Esophagus muscularis mucosa (tissue), 4 donors: Measurements from ENCODE around the gene CTNNA2.

ENCODE experiments used
- CTCF ChIP-seq, 3 experiments: fragments of 200-600 bp in 2 of 3; fragments of 450-650 bp in 1 of 3; sonication (generic) in 2 of 3; IDR thresholded peaks; one replicate each; pipeline ENCODE4 v1.5.1; 2017 to 2019; ENCODE audit warnings: antibody characterized with exemption in 3 of 3, mild to moderate bottlenecking in 2 of 3, moderate library complexity in 1 of 3
- EP300 ChIP-seq: sonication (generic); formaldehyde crosslinking; IDR thresholded peaks from one replicate; pipeline ENCODE4 v1.6.1; 2017; ENCODE audit warnings: antibody characterized with exemption
- POLR2A ChIP-seq: fragments of 450-650 bp; IDR thresholded peaks from one replicate; pipeline ENCODE4 v1.6.1; 2017; ENCODE audit warnings: antibody characterized with exemption, moderate library complexity, mild to moderate bottlenecking, low read depth
- POLR2AphosphoS5 ChIP-seq, 2 donors: sonication (generic); formaldehyde crosslinking; IDR thresholded peaks; one replicate each; pipeline ENCODE4 v1.6.1; 2017; ENCODE audit warnings: antibody characterized with exemption in 2 of 2

GRCh38 chr2:80147690-80148089, 634.8 kb downstream of the CTNNA2 start:
- TF ChIP-seq POLR2A (no peak), CTCF (IDR thresholded peaks at IDR 0.05) (no peak), POLR2AphosphoS5 (IDR thresholded peaks at IDR 0.05) (no peak), EP300 (no peak)
